Activated CD8-positive, alpha-beta T cell treated with anti-CD3 and anti-CD28 coated beads for 36 hours (primary cell): ENCODE measurements around the gene SRSF3. TPM values are rescaled to one million over a fixed set of nuclear protein-coding genes. Genes with fewer than 3 reads are reported as not detected.
"Not testable (repeated sequence)": the region's sequence is repeated elsewhere in the genome, so short reads cannot be mapped to it uniquely, and the experiment has no call there.

Experiments
- ATAC-seq: fragments of 200-7000 bp; cut with Tn5 transposase; one replicate; pipeline ENCODE4 v1.10.0; 2021; ENCODE audit warnings: mild to moderate bottlenecking, moderate library complexity
- CTCF ChIA-PET: fragments of 350-600 bp; sonication (Branson Sonifier 250); formaldehyde crosslinking; loops from one replicate; lab custom pipeline; 2021; ENCODE audit warnings: antibody characterized with exemption; lab: Charles Lee
- POLR2A ChIA-PET: fragments of 350-600 bp; sonication (Branson Sonifier 250); formaldehyde crosslinking; loops from one replicate; lab custom pipeline; 2021; ENCODE audit warnings: antibody characterized with exemption; lab: Charles Lee
- DNase-seq: peaks from one replicate; pipeline ENCODE4 v3.0.0-alpha.2; 2020
- H3K27ac Mint-ChIP-seq: one replicate; pipeline ENCODE4 v1.8.0; 2021; ENCODE audit warnings: mild to moderate bottlenecking, mixed read lengths
- H3K27me3 Mint-ChIP-seq: one replicate; pipeline ENCODE4 v1.8.0; 2021; ENCODE audit warnings: mixed read lengths
- H3K36me3 Mint-ChIP-seq: one replicate; pipeline ENCODE4 v1.8.0; 2021; ENCODE audit warnings: low read depth, mixed read lengths
- H3K4me1 Mint-ChIP-seq: one replicate; pipeline ENCODE4 v1.8.0; 2021; ENCODE audit warnings: low read depth, mixed read lengths
- H3K4me3 Mint-ChIP-seq: one replicate; pipeline ENCODE4 v1.8.0; 2021; ENCODE audit warnings: mild to moderate bottlenecking, moderate library complexity, mixed read lengths
- H3K9me3 Mint-ChIP-seq: one replicate; pipeline ENCODE4 v1.8.0; 2021; ENCODE audit warnings: mixed read lengths
- CTCF ChIP-seq: fragments of 200-600 bp; IDR thresholded peaks from one replicate; pipeline ENCODE4 v1.8.0; 2022; ENCODE audit warnings: antibody characterized with exemption, mild to moderate bottlenecking
- intact Hi-C: fragments of 100-400 bp; cut with micrococcal nuclease; formaldehyde crosslinking; loops from one replicate; pipeline ENCODE4 v1.10.0; 2022
- total RNA-seq, 2 experiments: library from RNA; stranded (reverse); gene quantifications; one replicate each; pipeline ENCODE4 v1.2.3, GENCODE V29; 2021

SRSF3 gene
- total RNA-seq, 2 experiments from 2014 or later: 402 to 404 TPM

DNA sequence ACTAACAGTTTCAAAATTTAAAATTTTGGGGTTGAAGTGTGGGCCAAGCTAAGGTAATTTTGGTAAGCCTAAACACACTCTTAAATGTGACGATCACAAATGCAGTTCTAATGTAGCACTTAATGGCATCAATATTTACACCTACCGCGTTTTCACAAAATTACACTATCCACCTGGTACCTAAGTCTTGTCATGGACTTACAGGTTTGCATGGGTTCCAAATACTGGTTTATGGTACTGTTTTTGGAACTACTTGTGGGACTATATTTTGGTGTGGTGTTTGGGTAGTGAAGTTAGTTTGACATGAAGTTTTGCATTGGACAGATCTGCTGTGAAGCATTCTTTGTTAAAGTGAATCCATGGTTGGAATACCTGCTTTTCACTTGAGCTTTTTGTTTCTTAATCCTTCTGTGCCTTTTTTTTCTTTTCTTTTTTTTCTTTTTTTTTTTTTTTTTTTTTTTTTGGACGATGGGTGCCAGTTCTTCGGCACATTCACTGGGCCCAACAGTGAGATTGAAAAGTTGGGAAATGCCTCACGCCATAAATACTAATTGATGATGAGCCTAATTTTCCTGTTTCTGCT, 6.5 kb downstream of the SRSF3 start:
- H3K27ac Mint-ChIP-seq: peak overlapping the region; percentile 85
- peaks cover 68% of the 10 kb centered on the region for H3K4me1 Mint-ChIP-seq
- H3K4me3 Mint-ChIP-seq: peak overlapping the region; percentile 86
- DNase-seq (no peak), ATAC-seq (no peak)
- no peak for TF ChIP-seq CTCF
- ChIA-PET POLR2A (interaction anchor here (0.9 to 8.9 kb wide), 9 partner anchors 7 to 469 kb away, joined by 3 to 139 read pairs (median 4); partner anchors contain the start of gene KCTD20), CTCF (interaction anchor here (0.8 to 4.2 kb wide), 5 partner anchors 15 to 165 kb away, joined by 3 to 21 read pairs (median 9); no protein-coding TSS in a partner anchor)
- peaks cover 96% of the 10 kb centered on the region for H3K36me3 Mint-ChIP-seq
- no peaks in the 10 kb centered on the region for H3K9me3 Mint-ChIP-seq
- intact Hi-C loops: no loop called here
- H3K27me3 Mint-ChIP-seq: no peaks in the 10 kb centered on the region

DNA sequence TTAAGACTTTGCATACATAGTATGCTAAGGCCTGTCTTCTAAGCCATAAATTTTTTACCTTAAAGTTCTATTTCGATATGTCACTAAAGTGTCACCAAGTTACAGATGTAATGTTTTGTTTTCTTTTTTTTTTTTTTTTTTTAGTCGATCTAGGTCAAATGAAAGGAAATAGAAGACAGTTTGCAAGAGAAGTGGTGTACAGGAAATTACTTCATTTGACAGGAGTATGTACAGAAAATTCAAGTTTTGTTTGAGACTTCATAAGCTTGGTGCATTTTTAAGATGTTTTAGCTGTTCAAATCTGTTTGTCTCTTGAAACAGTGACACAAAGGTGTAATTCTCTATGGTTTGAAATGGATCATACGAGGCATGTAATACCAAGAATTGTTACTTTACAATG, 7.7 kb downstream of the SRSF3 start:
- H3K9me3 Mint-ChIP-seq, ATAC-seq, H3K27me3 Mint-ChIP-seq, DNase-seq, intact Hi-C loops: not testable (repeated sequence)
- CTCF ChIA-PET: interaction anchor here (4.2 kb wide), 1 partner anchor 14 kb away, joined by 21 read pairs; no protein-coding TSS in a partner anchor
- Mint-ChIP-seq H3K4me1 (peaks cover 74% of the 10 kb centered on the region), H3K4me3 (peak overlapping the region; percentile 86), H3K36me3 (peaks cover 95% of the 10 kb centered on the region), H3K27ac (peak overlapping the region; percentile 86)
- POLR2A ChIA-PET: interaction anchor here (1.5 kb wide), 1 partner anchor 78 kb away, joined by 4 read pairs; no protein-coding TSS in a partner anchor

GRCh38 chr6:36603222-36604089, 9.3 kb downstream of the SRSF3 start:
- ChIA-PET CTCF (interaction anchor here (1.3 to 1.7 kb wide), 3 partner anchors 11 to 162 kb away, joined by 3 to 6 read pairs (median 5); no protein-coding TSS in a partner anchor), POLR2A (interaction anchor here (0.7 to 2.3 kb wide), 9 partner anchors 8 to 161 kb away, joined by 3 to 22 read pairs (median 3); partner anchors contain the start of gene SRSF3)
- H3K27me3 Mint-ChIP-seq: no peaks in the 10 kb centered on the region
- ATAC-seq (no peak), DNase-seq (no peak)
- no peak overlapping the region for H3K4me3 Mint-ChIP-seq
- no peaks in the 10 kb centered on the region for H3K9me3 Mint-ChIP-seq
- peak overlapping the region; percentile 38 for H3K27ac Mint-ChIP-seq
- intact Hi-C loops: no loop called here
- peaks cover 80% of the 10 kb centered on the region for H3K4me1 Mint-ChIP-seq
- H3K36me3 Mint-ChIP-seq: peaks cover 93% of the 10 kb centered on the region
- TF ChIP-seq CTCF: no peak

DNA sequence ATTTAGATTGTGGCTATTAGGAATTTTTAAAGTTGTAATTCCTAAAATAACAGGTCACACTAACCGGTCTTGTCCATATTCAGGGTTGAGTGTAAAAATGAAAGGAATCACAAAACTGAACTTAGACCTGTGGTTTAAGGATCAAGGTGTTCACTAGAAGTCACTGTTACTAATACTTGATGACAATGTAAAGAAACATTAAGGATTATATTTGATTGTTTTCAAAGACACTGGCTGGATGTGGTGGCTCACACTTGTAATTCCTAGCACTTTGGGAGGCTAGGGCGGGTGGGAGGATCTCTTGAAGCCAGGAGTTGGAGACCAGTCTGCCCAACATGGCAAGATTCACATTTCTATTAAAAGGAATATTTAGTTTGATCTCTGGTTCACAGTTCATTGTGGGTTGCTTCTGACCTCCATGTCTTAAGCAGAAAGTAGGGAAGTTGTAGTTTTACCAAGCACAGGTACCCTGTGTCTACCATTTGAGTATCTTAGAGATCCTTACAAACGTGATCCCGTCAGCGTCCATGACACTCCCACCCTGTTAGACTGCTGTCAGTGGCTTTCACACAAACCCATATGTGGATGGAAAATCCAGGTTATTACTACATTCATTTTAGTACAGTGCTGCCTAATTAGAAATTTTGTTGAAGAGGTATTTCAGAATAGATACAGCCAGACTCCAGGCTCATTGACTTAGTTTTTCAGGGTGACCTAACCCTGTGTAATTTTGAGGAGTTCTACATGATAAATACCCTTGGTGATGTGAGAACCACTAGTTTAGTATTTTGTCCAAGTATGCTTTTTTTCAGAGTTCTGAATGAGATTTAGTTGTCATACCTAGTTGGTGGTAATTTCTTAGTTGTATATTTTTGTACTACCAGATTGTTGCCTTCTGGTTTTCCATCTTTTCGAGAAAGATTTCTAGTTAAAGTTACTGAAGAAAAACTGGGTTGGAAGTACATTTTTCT, 10.2 kb downstream of the SRSF3 start:
- DNase-seq: no peak
- CTCF ChIA-PET: interaction anchor here (1.3 to 1.7 kb wide), 3 partner anchors 10 to 161 kb away, joined by 3 to 6 read pairs (median 5); no protein-coding TSS in a partner anchor
- Mint-ChIP-seq H3K9me3 (no peaks in the 10 kb centered on the region), H3K27ac (peak overlapping the region; percentile 70), H3K4me1 (peaks cover 77% of the 10 kb centered on the region), H3K4me3 (no peak overlapping the region), H3K36me3 (peaks cover 92% of the 10 kb centered on the region), H3K27me3 (no peaks in the 10 kb centered on the region)
- intact Hi-C loops: no loop called here
- POLR2A ChIA-PET: interaction anchor here (0.7 to 6.5 kb wide), 9 partner anchors 8 to 160 kb away, joined by 3 to 139 read pairs (median 3); partner anchors contain the start of gene SRSF3
- ATAC-seq: no peak
- TF ChIP-seq CTCF: no peak
